LoVo (cell line): Measurements from ENCODE around the gene OR6C2.
"Not testable (repeated sequence)": the region's sequence is repeated elsewhere in the genome, so short reads cannot be mapped to it uniquely, and the experiment has no call there.

ENCODE experiments used
- DNase-seq: peaks from one replicate; pipeline ENCODE4 v3.0.0-alpha.2; 2016; ENCODE audit warnings: low spot score

OR6C2 gene

DNA sequence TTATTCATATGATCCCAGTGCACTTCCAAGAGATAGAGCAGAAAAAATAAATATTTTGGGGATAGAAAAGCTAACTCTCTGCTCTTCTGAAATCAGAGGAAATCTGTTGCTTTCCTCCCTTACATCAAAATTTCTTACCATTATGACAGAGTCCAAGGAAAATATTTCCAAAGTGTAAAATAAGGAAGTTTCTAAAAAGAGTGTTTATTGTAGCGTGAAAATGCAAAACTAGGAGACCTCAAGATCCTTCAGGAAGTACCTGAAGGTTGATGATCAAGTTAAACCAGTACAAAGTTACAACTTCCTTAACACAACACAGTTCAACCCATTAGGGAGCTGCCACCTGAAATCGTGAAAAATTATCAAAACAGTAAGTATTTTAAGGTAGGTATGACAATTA is at the start of gene OR6C2:
TSS of gene OR6C2 (plus strand) at position 301 of the 400 bp plus-strand sequence. CDS start 8,138 bp downstream, outside the sequence.
- no peak for DNase-seq

GRCh38 chr12:55396326-55396725 is 47.5 kb upstream of the OR6C2 start:
- no peak for DNase-seq

DNA sequence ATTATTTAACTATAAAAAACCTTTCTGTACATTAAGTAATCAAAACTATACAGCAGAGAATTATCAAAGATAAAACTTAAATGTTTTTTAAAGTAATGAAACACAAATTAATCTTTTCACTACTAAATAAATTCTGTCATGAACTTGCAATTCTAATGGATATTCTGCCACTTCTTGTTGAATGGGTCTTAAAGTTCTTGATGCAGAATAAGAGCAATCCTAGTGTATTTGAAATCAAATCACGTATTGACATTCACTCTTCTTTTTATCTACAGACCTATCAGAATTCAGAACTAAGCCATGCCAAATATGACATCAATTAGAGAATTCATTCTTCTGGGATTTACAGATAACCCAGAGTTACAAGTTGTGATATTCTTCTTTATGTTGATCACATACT is 43.6 kb upstream of the OR6C2 start, which contains the start of gene OR6C65:
TSS of gene OR6C65 (plus strand) at position 301 of the 400 bp plus-strand sequence. CDS start at position 301, 0 bp downstream.
- DNase-seq, result no peak

GRCh38 chr12:55407866-55408265 is 36.0 kb upstream of the OR6C2 start:
- no peak for DNase-seq

DNA sequence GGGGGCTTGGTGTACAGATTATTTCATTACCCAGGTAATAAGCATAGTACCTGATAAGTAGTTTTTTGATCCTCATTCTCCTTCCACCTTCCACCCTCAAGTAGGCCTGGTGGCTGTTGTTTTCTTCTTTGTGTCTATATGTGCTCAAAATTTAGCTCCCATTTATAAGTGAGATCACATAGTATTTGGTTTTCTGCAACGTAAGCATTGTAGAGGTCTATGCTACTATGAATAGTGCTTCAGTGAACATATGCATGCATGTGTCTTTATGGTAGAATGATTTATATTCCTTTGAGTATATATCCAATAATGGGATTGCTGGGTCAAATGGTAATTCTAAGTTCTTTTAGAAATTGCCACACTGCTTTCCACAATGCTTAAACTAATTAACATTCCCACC is 34.7 kb upstream of the OR6C2 start:
- not testable (repeated sequence) for DNase-seq

DNA sequence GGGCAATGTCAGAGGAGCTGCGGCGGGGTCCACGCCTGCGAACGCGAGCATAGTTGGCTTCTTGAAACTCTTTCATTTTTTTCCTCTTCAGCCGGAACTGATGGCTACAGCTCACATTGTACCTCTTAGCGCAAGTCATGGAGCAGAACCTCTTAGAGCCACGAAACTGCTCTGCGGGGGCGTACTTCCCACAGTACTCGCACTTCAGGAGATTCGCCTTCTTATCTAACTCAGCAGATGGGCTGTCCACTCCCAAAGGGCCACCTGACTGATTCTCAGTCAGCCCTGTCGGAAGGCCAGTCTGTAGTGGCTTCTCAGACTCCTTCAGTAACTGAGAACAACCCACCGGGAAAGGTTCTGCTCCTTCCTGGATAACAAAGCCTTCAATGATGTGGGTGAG is 31.7 kb upstream of the OR6C2 start:
- DNase-seq, result not testable (repeated sequence)

DNA sequence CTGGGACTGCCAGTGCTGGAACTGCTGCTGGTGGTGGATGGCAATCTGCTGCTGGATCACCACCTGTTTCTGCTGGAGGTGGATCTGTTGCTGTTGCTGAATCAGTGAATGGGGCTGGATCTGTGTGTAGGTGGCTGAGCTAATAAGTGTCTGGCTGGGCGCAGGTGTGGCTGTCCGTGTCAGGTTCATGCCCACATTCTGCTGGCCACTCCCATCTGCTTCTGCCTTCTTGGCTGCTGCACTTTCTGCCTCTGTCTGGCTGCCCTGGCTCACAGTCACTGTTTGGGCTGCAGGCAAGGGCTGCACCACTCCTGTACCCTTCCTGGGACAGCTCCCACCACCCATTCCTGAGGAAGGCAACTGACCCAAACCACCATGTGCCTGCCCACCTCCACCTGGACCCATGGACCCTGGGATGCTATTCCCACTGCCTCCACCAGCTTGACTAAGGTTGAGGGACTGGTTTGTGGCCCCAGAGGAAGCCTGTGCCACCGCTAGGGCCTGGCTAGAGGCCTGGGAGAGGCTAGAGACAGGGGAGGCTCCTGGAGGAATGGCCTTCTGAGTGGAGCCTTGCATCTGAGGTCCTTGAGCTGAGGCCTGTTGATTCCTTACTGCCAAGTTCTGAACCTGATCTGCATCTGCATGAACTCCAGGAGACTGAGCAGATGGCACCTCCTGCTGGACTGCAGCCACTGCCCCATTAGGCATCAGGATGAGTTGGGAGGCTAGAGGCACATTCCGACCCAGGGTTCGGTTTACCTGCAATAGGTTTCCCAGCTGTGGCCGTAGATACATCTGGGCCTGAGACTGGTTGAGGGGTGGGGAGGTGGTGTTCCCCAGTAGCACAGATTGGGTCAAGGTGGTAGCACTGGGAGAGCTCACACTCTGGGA is 30.1 kb upstream of the OR6C2 start:
- not testable (repeated sequence) for DNase-seq

- DNase-seq, result not testable (repeated sequence)
Observed at GRCh38 chr12:55414396-55414823, 29.5 kb upstream of the OR6C2 start.

- DNase-seq, result not testable (repeated sequence)
Observed at GRCh38 chr12:55414889-55415288, 29.0 kb upstream of the OR6C2 start.

DNA sequence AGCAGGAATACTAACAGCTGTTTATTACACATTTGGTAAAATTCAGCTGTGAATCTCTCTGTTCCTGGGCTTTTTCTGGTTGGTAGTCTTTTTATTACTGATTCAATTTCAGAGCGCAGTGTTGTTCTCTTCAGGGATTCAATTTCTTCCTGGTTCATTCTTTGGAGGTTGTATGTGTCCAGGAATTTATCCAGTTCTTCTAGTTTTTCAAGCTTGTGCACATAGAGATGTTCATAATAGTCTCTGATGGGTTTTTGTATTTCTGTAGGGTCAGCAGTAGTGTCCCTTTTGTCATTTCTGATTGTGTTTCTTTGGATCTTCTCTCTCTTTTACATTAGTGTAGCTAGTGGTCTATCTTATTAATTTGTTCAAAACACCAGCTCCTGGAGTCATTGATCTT is 26.9 kb upstream of the OR6C2 start:
- DNase-seq, result no peak

DNA sequence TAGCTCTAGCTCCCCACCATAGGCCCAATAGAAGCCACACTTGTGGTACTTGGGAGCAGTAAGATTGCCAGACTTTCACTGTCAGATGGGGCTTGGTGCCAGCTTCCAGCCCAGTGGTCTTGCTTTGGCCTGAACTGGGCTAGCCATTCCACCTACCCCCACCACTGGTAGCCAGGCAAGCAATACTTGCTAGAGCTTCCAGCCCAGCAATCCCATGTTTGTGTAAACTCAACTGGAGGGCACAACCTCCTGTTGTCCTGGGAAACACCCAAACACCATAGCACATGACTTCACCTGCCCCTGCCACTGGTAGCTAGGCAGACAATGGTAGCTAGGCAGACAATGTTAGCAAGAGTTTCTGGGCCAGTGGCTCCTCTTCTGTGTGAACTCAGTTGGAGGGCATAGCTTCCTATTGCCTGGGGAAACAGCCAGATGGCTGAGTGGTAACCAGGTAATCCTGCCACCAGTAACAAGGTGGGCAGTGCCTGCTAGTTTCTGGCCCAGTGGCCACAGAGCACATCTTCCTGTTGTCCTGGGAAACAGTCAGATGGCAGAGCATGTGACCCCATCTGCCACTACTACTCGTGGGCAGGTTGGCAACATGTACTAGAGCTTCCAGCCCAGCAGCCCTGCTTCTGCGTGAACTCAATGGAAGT is 23.4 kb upstream of the OR6C2 start:
- DNase-seq, result no peak

DNA sequence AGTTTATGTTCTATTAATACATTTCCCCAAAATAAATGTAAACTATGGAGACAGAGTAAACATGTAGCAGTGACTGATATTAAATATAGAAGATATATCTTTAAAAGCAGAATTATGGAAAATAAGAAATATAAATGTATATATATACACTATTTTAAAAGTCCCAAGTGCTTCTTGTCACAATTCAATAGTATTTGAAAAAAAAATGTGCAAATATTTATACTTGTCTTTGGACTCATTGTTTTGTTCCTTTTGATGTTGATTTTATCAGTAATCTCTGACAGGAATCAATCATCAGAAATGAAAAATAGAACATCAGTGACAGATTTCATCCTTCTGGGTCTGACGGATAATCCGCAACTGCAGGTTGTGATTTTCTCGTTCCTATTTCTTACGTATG is 17.9 kb upstream of the OR6C2 start, which contains the start of gene OR6C76:
TSS of gene OR6C76 (plus strand) at position 301 of the 400 bp plus-strand sequence. CDS start at position 301, 0 bp downstream.
- DNase-seq, result no peak

DNA sequence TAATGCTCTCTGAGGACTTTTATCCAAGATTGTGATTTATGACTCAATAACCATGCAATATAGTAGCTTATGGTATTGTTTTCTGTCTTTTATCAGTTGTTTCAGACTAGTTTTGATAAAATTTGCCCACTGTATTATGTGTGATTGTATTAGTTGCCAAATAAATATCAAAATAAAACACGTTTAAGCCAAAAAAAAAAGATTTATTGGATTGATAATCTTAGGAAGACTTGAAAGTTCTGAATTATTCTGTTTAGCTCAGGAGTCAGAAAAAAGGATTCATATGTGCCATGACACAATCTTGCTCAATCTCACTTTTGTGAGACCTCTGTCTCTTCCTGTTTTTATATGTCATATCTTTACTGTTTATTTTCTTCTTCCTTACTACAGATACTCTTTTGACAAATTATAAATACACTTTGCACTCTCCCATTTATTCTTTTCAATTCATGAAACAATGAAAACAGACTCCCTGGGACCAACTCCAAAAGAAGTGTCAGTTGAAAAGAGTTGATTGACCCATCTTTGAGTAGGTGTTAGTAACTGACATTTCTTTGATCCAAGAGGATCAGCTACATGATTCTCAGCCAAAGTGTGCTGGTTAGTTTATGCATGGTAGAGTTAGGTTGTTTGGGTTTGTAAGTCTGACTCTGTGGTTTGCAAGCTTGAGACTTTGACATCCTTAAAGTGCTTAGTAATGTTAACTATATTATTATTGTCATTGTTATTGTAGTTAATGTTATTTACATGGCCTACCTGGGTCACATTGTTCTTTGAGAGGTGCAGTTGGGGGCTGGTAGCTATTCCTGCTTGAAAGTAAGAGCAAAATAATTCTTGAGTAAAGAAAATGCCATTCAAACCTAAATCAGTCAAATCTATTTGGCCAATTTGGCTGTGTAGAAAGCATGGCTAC is 15.3 kb upstream of the OR6C2 start:
- no peak for DNase-seq

- DNase-seq, result not testable (repeated sequence)
Observed at GRCh38 chr12:55441233-55441632, 2.6 kb upstream of the OR6C2 start.

DNA sequence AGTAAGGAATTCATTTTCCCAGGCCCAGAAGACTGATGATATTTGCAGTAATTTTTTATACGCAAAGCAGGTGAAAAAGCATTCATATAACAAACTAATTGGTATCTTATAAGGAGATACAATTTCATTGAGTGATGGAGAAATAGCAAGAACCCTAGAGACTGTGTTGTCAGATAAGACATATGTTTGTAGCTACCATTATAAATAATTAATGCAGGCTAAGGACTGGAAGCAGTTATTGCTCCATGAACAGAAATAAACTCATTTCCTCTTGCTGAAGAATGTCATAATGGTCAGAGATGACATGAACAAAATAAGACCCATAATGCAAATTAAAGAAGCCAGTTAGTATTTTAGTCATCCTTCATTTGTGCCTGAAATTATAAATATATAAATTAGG is 1.5 kb downstream of the OR6C2 start:
- no peak for DNase-seq

- no peak for DNase-seq
Observed at GRCh38 chr12:55446326-55446725, 2.5 kb downstream of the OR6C2 start.

GRCh38 chr12:55448825-55449224 is 4.9 kb downstream of the OR6C2 start:
- no peak for DNase-seq

GRCh38 chr12:55464926-55465325 is 21.1 kb downstream of the OR6C2 start:
- DNase-seq, result not testable (repeated sequence)

GRCh38 chr12:55467836-55468235 is 24.0 kb downstream of the OR6C2 start:
- DNase-seq, result no peak

DNA sequence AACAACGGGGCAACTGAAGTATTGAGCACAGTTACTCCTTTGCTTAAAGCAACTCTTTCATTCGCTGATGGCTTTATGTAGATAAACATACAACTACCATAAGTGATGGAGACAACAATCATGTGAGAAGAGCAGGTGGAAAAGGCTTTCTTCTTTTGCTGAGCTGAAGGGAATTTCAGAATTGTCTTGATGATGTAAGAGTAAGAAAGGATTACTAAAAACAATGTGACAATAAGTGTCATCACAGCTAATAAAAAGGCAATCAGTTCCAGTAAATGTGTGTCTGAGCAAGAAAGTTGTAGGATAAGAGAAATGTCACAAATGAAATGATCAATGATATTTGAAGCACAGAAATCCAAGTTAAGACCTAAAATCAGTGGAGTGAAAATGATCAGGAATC is 25.4 kb downstream of the OR6C2 start:
- DNase-seq, result no peak

- no peak for DNase-seq
Observed at GRCh38 chr12:55470088-55470829, 26.4 kb downstream of the OR6C2 start, which contains the start of gene OR6C70. TSS of gene OR6C70 (minus strand) at chr12:55470138. CDS start at chr12:55470138, 0 bp downstream.
